Measurements from ENCODE around the gene LAPTM5.

DNA sequence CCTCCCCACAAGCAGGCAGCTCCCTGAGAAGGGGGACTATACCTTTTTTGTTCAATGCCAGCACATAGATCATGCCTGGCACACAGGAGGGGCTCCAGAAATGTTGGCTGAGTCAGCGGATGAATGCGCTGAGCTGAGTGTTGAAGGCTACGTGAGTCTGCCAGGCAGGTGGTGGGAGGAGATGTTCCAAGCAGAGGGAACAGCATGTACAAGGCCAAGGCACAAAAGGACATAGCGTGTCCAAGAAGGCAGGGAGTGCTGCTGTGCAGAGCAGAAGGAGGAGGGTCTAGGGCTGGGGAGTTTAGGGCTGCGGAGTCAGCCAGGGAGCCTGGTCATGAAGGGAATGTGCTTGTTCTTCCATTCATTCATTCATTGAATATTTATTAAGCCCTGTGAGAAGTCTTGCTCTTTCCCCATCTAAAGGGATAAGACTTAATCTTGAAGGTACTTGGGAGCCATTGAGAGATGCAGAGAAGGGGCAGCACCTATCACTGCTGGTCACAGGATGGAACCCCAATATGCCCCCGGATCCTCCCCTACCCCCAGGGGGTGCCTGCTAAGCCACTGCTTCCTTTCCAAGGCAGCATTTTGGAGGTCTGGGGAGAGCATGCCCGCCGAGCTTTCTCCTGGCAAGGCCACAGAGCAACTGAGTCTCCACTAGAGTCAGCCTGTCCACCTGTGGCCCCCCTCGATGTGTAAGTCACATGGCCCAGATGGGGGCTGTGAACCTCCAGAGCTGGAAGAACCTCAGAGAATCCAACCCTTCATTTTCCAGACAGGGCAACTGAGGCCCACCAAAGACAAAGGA lies 31.2 kb upstream of the LAPTM5 start:
- TF ChIP-seq CTCF (IDR thresholded peaks at IDR 0.05; ENCODE audit: low read depth, low read length, missing input control) (no peak), RAD21 (IDR thresholded peaks at IDR 0.05) (no peak), MAX (IDR thresholded peaks at IDR 0.05) (no peak), HNF4G (IDR thresholded peaks at IDR 0.05) (no peak), RXRA (IDR thresholded peaks at IDR 0.05) (no peak), GABPA (IDR thresholded peaks at IDR 0.05 in 1 of 2, conservative IDR thresholded peaks at IDR 0.05 in 1 of 2) (no peak), JUND (IDR thresholded peaks at IDR 0.05) (no peak), REST (IDR thresholded peaks at IDR 0.05) (no peak), SP1 (IDR thresholded peaks at IDR 0.05) (no peak), EGR1 (IDR thresholded peaks at IDR 0.05; ENCODE audit: low read depth in 2 of 2) (no peak), YY1 (IDR thresholded peaks at IDR 0.05) (no peak)
- TF ChIP-seq, protein P1, sequence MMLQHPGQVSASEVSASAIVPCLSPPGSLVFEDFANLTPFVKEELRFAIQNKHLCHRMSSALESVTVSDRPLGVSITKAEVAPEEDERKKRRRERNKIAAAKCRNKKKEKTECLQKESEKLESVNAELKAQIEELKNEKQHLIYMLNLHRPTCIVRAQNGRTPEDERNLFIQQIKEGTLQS (IDR thresholded peaks at IDR 0.05) = no peak
- TF ChIP-seq, protein P2, sequence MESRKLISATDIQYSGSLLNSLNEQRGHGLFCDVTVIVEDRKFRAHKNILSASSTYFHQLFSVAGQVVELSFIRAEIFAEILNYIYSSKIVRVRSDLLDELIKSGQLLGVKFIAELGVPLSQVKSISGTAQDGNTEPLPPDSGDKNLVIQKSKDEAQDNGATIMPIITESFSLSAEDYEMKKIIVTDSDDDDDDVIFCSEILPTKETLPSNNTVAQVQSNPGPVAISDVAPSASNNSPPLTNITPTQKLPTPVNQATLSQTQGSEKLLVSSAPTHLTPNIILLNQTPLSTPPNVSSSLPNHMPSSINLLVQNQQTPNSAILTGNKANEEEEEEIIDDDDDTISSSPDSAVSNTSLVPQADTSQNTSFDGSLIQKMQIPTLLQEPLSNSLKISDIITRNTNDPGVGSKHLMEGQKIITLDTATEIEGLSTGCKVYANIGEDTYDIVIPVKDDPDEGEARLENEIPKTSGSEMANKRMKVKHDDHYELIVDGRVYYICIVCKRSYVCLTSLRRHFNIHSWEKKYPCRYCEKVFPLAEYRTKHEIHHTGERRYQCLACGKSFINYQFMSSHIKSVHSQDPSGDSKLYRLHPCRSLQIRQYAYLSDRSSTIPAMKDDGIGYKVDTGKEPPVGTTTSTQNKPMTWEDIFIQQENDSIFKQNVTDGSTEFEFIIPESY (IDR thresholded peaks at IDR 0.05) = no peak
